ENCODE results near the gene TAS1R3.

GRCh38 chr1:1376551-1377226 is 45.6 kb downstream of the TAS1R3 start:
- TF ChIP-seq CTCF (IDR thresholded peaks at IDR 0.05) (no peak), POLR2A (IDR thresholded peaks at IDR 0.05) (no peak)

Measured in adrenal gland (tissue), 5 donors.